Hepatocyte (in vitro differentiated cells): ENCODE measurements around the gene BARHL1. TPM values are rescaled to one million over a fixed set of nuclear protein-coding genes. Genes with fewer than 3 reads are reported as not detected.
A peak's percentile ranks its signal among the peaks of the same experiment; 100 is the strongest.

Experiments used
- DNase-seq: peaks from one replicate; pipeline ENCODE4 v3.0.0-alpha.2; 2016; ENCODE audit warnings: low spot score
- H2AFZ ChIP-seq: fragments of 200-600 bp; sonication (generic); 2 replicates; pipeline ENCODE4 v1.6.0; 2016; ENCODE audit warnings: antibody characterized with exemption, mild to moderate bottlenecking
- H3K27ac ChIP-seq: fragments of 200-600 bp; sonication (generic); 2 replicates; pipeline ENCODE4 v1.5.1; 2016; ENCODE audit warnings: mild to moderate bottlenecking
- H3K27me3 ChIP-seq: fragments of 200-600 bp; sonication (generic); 2 replicates; pipeline ENCODE4 v1.6.1; 2016
- H3K36me3 ChIP-seq: fragments of 200-600 bp; sonication (generic); replicated peaks from 2 replicates; pipeline ENCODE4 v1.5.1; 2016; ENCODE audit warnings: low read depth; ENCODE audit not compliant: insufficient read depth
- H3K4me1 ChIP-seq: fragments of 200-600 bp; sonication (generic); 2 replicates; pipeline ENCODE4 v1.5.1; 2016; ENCODE audit warnings: mild to moderate bottlenecking, moderate library complexity; ENCODE audit not compliant: insufficient read depth
- H3K4me2 ChIP-seq: fragments of 200-600 bp; sonication (generic); 2 replicates; pipeline ENCODE4 v1.6.0; 2016
- H3K4me3 ChIP-seq: fragments of 200-600 bp; sonication (generic); 2 replicates; pipeline ENCODE4 v1.5.1; 2016; ENCODE audit warnings: mild to moderate bottlenecking
- H3K79me2 ChIP-seq: fragments of 200-600 bp; sonication (generic); 2 replicates; pipeline ENCODE4 v1.6.0; 2017; ENCODE audit warnings: mild to moderate bottlenecking
- H3K9me2 ChIP-seq: fragments of 200-600 bp; sonication (generic); replicated peaks from 2 replicates; pipeline ENCODE4 v1.6.0; 2017; ENCODE audit warnings: mild to moderate bottlenecking; ENCODE audit not compliant: insufficient read depth
- H3K9me3 ChIP-seq: fragments of 200-600 bp; sonication (generic); 2 replicates; pipeline ENCODE4 v1.5.1; 2016; ENCODE audit warnings: low read depth, mild to moderate bottlenecking
- H4K20me1 ChIP-seq: fragments of 200-600 bp; sonication (generic); 2 replicates; pipeline ENCODE4 v1.6.0; 2016; ENCODE audit warnings: mild to moderate bottlenecking; ENCODE audit not compliant: insufficient read depth, poor library complexity, severe bottlenecking
- EZH2 ChIP-seq: fragments of 200-600 bp; sonication (generic); IDR thresholded peaks from 2 replicates; pipeline ENCODE4 v1.6.1; 2016; ENCODE audit warnings: antibody characterized with exemption, mild to moderate bottlenecking, borderline replicate concordance
- EZH2phosphoT487 ChIP-seq: fragments of 200-600 bp; sonication (generic); IDR thresholded peaks from one replicate; pipeline ENCODE4 v1.6.1; 2018; ENCODE audit warnings: antibody characterized with exemption, mild to moderate bottlenecking, low read depth, moderate library complexity; ENCODE audit not compliant: unreplicated experiment, severe bottlenecking
- WGBS: methylation state at CpG from one replicate; pipeline ENCODE4 v1.1.6; 2016; ENCODE audit warnings: low lambda C conversion rate; ENCODE audit errors: missing lambda C conversion rate; 5-methylcytosine and 5-hydroxymethylcytosine counted together
- polyA plus RNA-seq: library from polyadenylated mRNA; unstranded; fragments of >200 nt; fragmentation: Nextera tagmentation; extraction: Ambion mirVana; gene quantifications from 2 replicates; pipeline ENCODE4 v1.2.1, GENCODE V29; 2016
- total RNA-seq: library from RNA; depleted of rRNA; stranded (reverse); fragments of >200 nt; gene quantifications from 2 replicates; pipeline ENCODE4 v1.2.3, GENCODE V29; 2014
- TF ChIP-seq, protein P1 (sequence below): fragments of 200-600 bp; sonication (generic); IDR thresholded peaks from 2 replicates; pipeline ENCODE4 v1.5.1; 2016; ENCODE audit warnings: antibody characterized with exemption, mild to moderate bottlenecking; ENCODE audit not compliant: poor library complexity

The BARHL1 gene
- total and polyA plus RNA-seq, 2 experiments from 2014 or later: not detected

DNA sequence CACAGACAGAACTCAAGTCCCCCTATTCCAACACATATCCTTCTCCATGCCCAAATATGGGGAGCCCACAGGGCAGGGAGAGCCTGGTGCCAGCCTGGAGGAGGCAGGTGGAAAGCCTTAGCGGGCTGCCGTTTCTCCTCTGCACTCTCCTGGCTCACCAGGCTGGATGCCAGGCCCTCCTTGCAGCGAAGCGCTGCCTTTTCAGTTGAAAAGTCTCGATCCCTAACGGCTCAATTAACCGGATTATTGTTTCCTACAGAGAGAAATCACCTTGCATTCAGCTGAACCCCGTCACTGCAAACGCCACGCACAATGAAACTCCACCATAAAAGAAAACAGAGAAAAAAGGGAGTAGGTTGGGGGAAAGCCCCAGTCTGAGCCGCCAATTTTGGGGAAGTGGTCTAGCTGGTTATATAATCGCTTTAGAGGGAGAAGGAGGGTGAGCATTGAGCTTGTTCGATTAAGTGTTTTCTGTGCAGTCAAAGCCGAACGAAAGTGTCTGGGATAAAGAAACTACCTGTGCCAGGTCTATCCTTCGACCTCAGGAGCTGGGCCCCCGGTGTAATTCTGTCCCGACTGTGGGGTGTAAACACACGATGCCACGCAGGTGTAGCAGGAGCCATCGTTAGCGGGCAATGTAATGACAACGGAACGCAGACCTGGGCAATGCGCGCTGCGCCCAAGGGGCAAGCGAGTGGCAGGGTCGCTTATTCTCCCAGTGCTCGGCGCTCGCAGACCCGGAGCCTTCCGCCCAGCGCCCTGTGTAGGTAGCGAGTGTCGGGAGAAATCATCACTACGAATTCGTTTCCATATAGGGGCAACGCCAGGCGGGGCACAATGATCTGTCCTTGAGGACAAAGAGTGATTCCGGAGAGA, 3.8 kb downstream of the BARHL1 start:
- no peak overlapping the region for H3K4me3 ChIP-seq
- peaks cover 97% of the 10 kb centered on the region for H3K27me3 ChIP-seq
- H3K27ac ChIP-seq: no peak overlapping the region
- H3K79me2 ChIP-seq: no peaks in the 10 kb centered on the region
- DNase-seq: no peak
- peaks cover 3% of the 10 kb centered on the region for H4K20me1 ChIP-seq
- no peaks in the 10 kb centered on the region for H3K36me3 ChIP-seq
- 8% methylated on average over 42 of the region's 42 CpGs for WGBS
- no peaks in the 10 kb centered on the region for H3K9me2 ChIP-seq
- no peaks in the 10 kb centered on the region for H3K9me3 ChIP-seq
- no peak overlapping the region for H3K4me2 ChIP-seq
- peak; percentile 81 for TF ChIP-seq EZH2phosphoT487
- TF ChIP-seq, protein P1, sequence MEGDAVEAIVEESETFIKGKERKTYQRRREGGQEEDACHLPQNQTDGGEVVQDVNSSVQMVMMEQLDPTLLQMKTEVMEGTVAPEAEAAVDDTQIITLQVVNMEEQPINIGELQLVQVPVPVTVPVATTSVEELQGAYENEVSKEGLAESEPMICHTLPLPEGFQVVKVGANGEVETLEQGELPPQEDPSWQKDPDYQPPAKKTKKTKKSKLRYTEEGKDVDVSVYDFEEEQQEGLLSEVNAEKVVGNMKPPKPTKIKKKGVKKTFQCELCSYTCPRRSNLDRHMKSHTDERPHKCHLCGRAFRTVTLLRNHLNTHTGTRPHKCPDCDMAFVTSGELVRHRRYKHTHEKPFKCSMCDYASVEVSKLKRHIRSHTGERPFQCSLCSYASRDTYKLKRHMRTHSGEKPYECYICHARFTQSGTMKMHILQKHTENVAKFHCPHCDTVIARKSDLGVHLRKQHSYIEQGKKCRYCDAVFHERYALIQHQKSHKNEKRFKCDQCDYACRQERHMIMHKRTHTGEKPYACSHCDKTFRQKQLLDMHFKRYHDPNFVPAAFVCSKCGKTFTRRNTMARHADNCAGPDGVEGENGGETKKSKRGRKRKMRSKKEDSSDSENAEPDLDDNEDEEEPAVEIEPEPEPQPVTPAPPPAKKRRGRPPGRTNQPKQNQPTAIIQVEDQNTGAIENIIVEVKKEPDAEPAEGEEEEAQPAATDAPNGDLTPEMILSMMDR: no peak
- TF ChIP-seq EZH2: peak; percentile 2
- H3K4me1 ChIP-seq: peaks cover 8% of the 10 kb centered on the region
- no peak overlapping the region for H2AFZ ChIP-seq

DNA sequence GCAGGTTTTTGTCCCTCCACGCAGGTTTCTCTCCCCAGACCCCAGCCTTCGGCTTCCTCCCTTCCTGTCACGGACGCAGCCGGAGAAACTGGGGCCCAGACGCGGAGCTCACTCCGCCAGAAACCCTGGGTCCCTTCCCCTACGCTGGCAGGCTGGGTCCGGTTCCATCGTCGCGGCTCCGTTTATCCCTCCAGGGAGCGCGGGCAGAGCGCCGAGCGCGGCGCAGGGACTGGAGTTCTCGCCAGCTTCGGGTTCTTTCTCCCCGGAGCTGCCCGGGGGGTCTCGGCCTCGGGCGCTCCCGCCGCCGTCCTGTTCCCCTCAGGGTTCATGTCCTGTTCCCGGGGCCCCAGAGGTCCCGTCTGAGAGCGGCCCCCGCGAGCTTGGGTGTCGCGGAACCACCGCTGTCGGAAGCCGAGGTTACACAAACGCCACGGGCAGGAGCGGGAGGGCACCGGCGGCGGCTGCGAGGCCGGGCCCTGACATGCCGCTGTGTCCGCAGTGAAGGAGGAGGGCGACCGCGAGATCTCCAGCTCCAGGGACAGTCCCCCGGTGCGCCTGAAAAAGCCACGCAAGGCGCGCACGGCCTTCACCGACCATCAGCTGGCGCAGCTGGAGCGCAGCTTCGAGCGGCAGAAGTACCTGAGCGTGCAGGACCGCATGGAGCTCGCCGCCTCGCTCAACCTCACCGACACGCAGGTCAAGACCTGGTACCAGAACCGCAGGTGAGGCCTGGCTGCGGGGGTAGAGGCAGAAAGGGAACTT, 4.6 kb downstream of the BARHL1 start:
- Histone ChIP-seq H4K20me1 (peaks cover 3% of the 10 kb centered on the region), H3K4me3 (no peak overlapping the region), H3K9me3 (no peaks in the 10 kb centered on the region), H3K27ac (no peak overlapping the region), H3K4me2 (no peak overlapping the region), H3K79me2 (no peaks in the 10 kb centered on the region), H3K4me1 (peaks cover 8% of the 10 kb centered on the region), H2AFZ (no peak overlapping the region), H3K27me3 (peaks cover 99% of the 10 kb centered on the region), H3K36me3 (no peaks in the 10 kb centered on the region), H3K9me2 (no peaks in the 10 kb centered on the region)
- TF ChIP-seq EZH2 (peak; percentile 87), EZH2phosphoT487 (no peak)
- TF ChIP-seq, protein P1: no peak
- WGBS: 3% methylated on average over 72 of the region's 74 CpGs
- DNase-seq: no peak

DNA sequence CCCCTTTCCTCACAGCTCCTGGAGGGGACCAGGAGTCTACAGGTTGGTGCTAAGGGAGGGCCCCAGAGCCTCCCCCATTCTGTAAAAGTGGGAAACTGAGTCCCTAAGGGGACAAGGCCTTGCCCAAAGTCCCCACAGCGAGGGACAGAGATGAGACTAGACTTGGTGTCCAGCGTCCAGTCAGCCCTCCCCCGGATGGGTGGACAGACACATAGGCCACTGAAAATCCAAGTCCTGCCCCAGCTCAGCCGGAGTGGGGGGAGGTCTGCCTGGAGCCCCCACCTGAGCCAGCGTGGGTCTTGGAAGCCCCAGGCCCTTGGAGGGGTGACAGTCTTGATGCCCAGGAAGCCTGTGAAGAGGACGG, 5.2 kb downstream of the BARHL1 start:
- no peak for DNase-seq
- Histone ChIP-seq H3K27me3 (peaks cover 99% of the 10 kb centered on the region), H3K79me2 (no peaks in the 10 kb centered on the region), H3K9me3 (no peaks in the 10 kb centered on the region), H3K27ac (no peak overlapping the region), H3K9me2 (no peaks in the 10 kb centered on the region), H3K4me2 (no peak overlapping the region), H3K36me3 (no peaks in the 10 kb centered on the region), H4K20me1 (peaks cover 3% of the 10 kb centered on the region), H2AFZ (no peak overlapping the region), H3K4me3 (no peak overlapping the region), H3K4me1 (peaks cover 8% of the 10 kb centered on the region)
- 40% methylated on average over 6 of the region's 6 CpGs for WGBS
- no peak for TF ChIP-seq EZH2phosphoT487
- peak; percentile 10 for TF ChIP-seq EZH2

DNA sequence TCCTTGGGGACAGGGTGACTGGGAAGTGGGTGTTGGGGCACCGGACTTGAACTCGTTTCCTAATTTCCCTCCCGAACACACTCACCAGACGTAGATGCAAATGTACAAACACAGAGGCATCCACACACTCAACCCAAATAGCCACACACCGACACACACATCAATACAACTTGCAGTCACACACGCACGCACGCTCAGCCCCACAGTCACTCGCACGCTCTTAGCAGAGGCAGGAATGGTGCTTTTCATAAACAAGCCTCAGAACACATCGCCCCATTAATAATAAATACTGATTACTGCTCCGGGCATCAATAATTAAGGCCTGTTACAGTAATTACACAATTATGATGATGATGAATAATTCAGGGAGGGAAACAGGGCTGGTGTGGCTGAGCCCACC, 5.7 kb downstream of the BARHL1 start:
- no peak overlapping the region for H3K4me3 ChIP-seq
- H3K27ac ChIP-seq: no peak overlapping the region
- 60% methylated on average over 12 of the region's 12 CpGs for WGBS
- no peaks in the 10 kb centered on the region for H3K79me2 ChIP-seq
- no peaks in the 10 kb centered on the region for H3K36me3 ChIP-seq
- H3K9me2 ChIP-seq: no peaks in the 10 kb centered on the region
- H2AFZ ChIP-seq: no peak overlapping the region
- no peak for DNase-seq
- H3K4me2 ChIP-seq: no peak overlapping the region
- no peaks in the 10 kb centered on the region for H3K9me3 ChIP-seq
- H3K27me3 ChIP-seq: peaks cover 99% of the 10 kb centered on the region
- peaks cover 8% of the 10 kb centered on the region for H3K4me1 ChIP-seq
- peak; percentile 26 for TF ChIP-seq EZH2phosphoT487
- no peak for TF ChIP-seq EZH2
- H4K20me1 ChIP-seq: peaks cover 3% of the 10 kb centered on the region
